ENCODE data around the gene CARMIL1. TPM values are rescaled to one million over a fixed set of nuclear protein-coding genes. Genes with fewer than 3 reads are reported as not detected.
"Not testable (repeated sequence)": the region's sequence is repeated elsewhere in the genome, so short reads cannot be mapped to it uniquely, and the experiment has no call there.

Gene CARMIL1
- total RNA-seq, 1 experiment from 2014 or later = 5.6 TPM

GRCh38 chr6:25277386-25277785 is 1.8 kb upstream of the CARMIL1 start:
- DNase-seq (ENCODE audit: low read depth) = no peak

GRCh38 chr6:25277857-25278256 is 1.3 kb upstream of the CARMIL1 start:
- DNase-seq (ENCODE audit: low read depth) = no peak

GRCh38 chr6:25278261-25278913 is 787 bp upstream of the CARMIL1 start:
- no peak for DNase-seq (ENCODE audit: low read depth)

- DNase-seq (ENCODE audit: low read depth) = no peak
These were observed 672 bp downstream of the CARMIL1 start for GRCh38 chr6:25279748-25280343.

- no peak for DNase-seq (ENCODE audit: low read depth)
These were observed 1.3 kb downstream of the CARMIL1 start for GRCh38 chr6:25280344-25281074.

- DNase-seq (ENCODE audit: low read depth) = no peak
These were observed 7.7 kb downstream of the CARMIL1 start for GRCh38 chr6:25286891-25287290.

GRCh38 chr6:25287941-25288340 is 8.8 kb downstream of the CARMIL1 start:
- DNase-seq (ENCODE audit: low read depth) = no peak

- DNase-seq (ENCODE audit: low read depth) = no peak
These were observed 9.3 kb downstream of the CARMIL1 start for GRCh38 chr6:25288518-25288917.

- no peak for DNase-seq (ENCODE audit: low read depth)
These were observed 11.3 kb downstream of the CARMIL1 start for GRCh38 chr6:25290306-25291060.

- no peak for DNase-seq (ENCODE audit: low read depth)
These were observed 13.2 kb downstream of the CARMIL1 start for GRCh38 chr6:25292384-25292783.

GRCh38 chr6:25295651-25296050 is 16.5 kb downstream of the CARMIL1 start:
- no peak for DNase-seq (ENCODE audit: low read depth)

GRCh38 chr6:25296217-25296905 is 17.2 kb downstream of the CARMIL1 start:
- no peak for DNase-seq (ENCODE audit: low read depth)

- DNase-seq (ENCODE audit: low read depth) = no peak
These were observed 17.9 kb downstream of the CARMIL1 start for GRCh38 chr6:25297039-25297441.

- no peak for DNase-seq (ENCODE audit: low read depth)
These were observed 18.8 kb downstream of the CARMIL1 start for GRCh38 chr6:25297823-25298522.

- not testable (repeated sequence) for DNase-seq (ENCODE audit: low read depth)
These were observed 19.3 kb downstream of the CARMIL1 start for GRCh38 chr6:25298523-25298865.

- DNase-seq (ENCODE audit: low read depth) = no peak
These were observed 22.2 kb downstream of the CARMIL1 start for GRCh38 chr6:25301362-25301761.

GRCh38 chr6:25302151-25302550 is 23.0 kb downstream of the CARMIL1 start:
- no peak for DNase-seq (ENCODE audit: low read depth)

GRCh38 chr6:25302677-25303128 is 23.5 kb downstream of the CARMIL1 start:
- peak; percentile 81 for DNase-seq (ENCODE audit: low read depth)

GRCh38 chr6:25303254-25303653 is 24.1 kb downstream of the CARMIL1 start:
- no peak for DNase-seq (ENCODE audit: low read depth)

- no peak for DNase-seq (ENCODE audit: low read depth)
These were observed 27.2 kb downstream of the CARMIL1 start for GRCh38 chr6:25306379-25306778.

All from LHCN-M2 (cell line).